Lower leg skin (tissue), 4 donors: ENCODE measurements around the gene MACF1. TPM values are rescaled to one million over a fixed set of nuclear protein-coding genes. Genes with fewer than 3 reads are reported as not detected.
"Not testable (repeated sequence)": the region's sequence is repeated elsewhere in the genome, so short reads cannot be mapped to it uniquely, and the experiment has no call there.

Source experiments
- DNase-seq, 2 donors: peaks; one replicate each; pipeline ENCODE4 v3.0.0-alpha.2; 2019; ENCODE audit warnings: low spot score in 2 of 2
- H3K4me3 ChIP-seq: fragments of 200-600 bp; sonication (generic); 2 replicates; pipeline ENCODE4 v1.5.1; 2017; ENCODE audit warnings: mild to moderate bottlenecking, low read depth; ENCODE audit not compliant: poor library complexity, severe bottlenecking
- POLR2A ChIP-seq, 2 donors: fragments of 450-650 bp; IDR thresholded peaks; one replicate each; pipeline ENCODE4 v1.6.1; 2016 to 2017; ENCODE audit warnings: antibody characterized with exemption in 2 of 2, mild to moderate bottlenecking in 1 of 2, moderate library complexity in 1 of 2
- whole genome bisulfite sequencing, 2 donors: methylation state at CpG; one replicate each; pipeline ENCODE4 v1.1.5; 2018; 5-methylcytosine and 5-hydroxymethylcytosine counted together
- intact Hi-C: fragments of 100-400 bp; cut with DNase I; formaldehyde crosslinking; loops from one replicate; pipeline ENCODE4 v1.15.0; 2023; ENCODE audit warnings: low total_unique reads
- total RNA-seq, 4 donors: library from RNA; depleted of rRNA; stranded (reverse); fragments of >200 nt; gene quantifications; one replicate each; pipeline ENCODE4 v1.1.0, GENCODE V29; 2016
- TF ChIP-seq, protein P1 (sequence below), 3 donors: fragments of 450-650 bp; IDR thresholded peaks; one replicate each; pipeline ENCODE4 v1.5.1; 2016; ENCODE audit warnings: antibody characterized with exemption in 3 of 3, mild to moderate bottlenecking in 3 of 3, moderate library complexity in 2 of 3

Gene MACF1
- total RNA-seq, 4 donors from 2014 or later: 427 to 686 (median 463) TPM

GRCh38 chr1:39441797-39442196 is 237.3 kb downstream of the MACF1 start:
- no peak for DNase-seq
- intact Hi-C loops: loop anchor here (10.0 kb wide), 1 partner anchor 87 kb away; no protein-coding TSS in a partner anchor
- TF ChIP-seq, protein P1, sequence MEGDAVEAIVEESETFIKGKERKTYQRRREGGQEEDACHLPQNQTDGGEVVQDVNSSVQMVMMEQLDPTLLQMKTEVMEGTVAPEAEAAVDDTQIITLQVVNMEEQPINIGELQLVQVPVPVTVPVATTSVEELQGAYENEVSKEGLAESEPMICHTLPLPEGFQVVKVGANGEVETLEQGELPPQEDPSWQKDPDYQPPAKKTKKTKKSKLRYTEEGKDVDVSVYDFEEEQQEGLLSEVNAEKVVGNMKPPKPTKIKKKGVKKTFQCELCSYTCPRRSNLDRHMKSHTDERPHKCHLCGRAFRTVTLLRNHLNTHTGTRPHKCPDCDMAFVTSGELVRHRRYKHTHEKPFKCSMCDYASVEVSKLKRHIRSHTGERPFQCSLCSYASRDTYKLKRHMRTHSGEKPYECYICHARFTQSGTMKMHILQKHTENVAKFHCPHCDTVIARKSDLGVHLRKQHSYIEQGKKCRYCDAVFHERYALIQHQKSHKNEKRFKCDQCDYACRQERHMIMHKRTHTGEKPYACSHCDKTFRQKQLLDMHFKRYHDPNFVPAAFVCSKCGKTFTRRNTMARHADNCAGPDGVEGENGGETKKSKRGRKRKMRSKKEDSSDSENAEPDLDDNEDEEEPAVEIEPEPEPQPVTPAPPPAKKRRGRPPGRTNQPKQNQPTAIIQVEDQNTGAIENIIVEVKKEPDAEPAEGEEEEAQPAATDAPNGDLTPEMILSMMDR (IDR thresholded peaks at IDR 0.05): no peak
- no peak for TF ChIP-seq POLR2A (IDR thresholded peaks at IDR 0.05)
- no peak overlapping the region for H3K4me3 ChIP-seq

DNA sequence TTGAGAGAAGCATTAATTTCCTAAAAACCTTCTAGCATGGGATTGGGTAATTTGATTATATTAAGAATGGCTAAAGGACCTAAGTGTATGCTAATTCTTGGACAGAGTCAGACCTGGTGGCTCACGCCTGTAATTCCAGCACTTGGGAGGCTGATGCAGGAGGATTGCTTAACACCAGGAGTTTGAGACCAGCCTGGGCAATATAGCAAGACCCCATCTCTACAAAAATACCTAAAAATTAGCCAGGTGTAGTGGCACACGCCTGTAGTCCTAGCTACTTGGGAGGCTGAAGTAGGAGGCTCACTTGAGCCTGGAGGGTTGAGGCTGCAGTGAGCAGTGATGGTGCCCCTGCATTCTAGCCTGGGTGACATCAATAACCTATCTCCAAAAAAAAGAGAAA is 241.1 kb downstream of the MACF1 start:
- H3K4me3 ChIP-seq: no peak overlapping the region
- no peak for TF ChIP-seq POLR2A (IDR thresholded peaks at IDR 0.05)
- TF ChIP-seq, protein P1 (IDR thresholded peaks at IDR 0.05): no peak
- no peak for DNase-seq
- 92 to 100% methylated on average over 2 of the region's 2 CpGs for WGBS, 2 donors
- intact Hi-C loops: loop anchor here (10.0 kb wide), 1 partner anchor 91 kb away; no protein-coding TSS in a partner anchor

- WGBS, 2 donors: 83 to 85% methylated on average over 5 of the region's 5 CpGs
- TF ChIP-seq POLR2A (IDR thresholded peaks at IDR 0.05): no peak
- no peak overlapping the region for H3K4me3 ChIP-seq
- no peak for DNase-seq
- intact Hi-C loops: loop anchor here (10.0 kb wide), 1 partner anchor 92 kb away; no protein-coding TSS in a partner anchor
These were observed 242.6 kb downstream of the MACF1 start for GRCh38 chr1:39446986-39447567.

- H3K4me3 ChIP-seq, intact Hi-C loops, DNase-seq: not testable (repeated sequence)
- 95 to 97% methylated on average over 4 of the region's 4 CpGs for WGBS, 2 donors
These were observed 245.5 kb downstream of the MACF1 start for GRCh38 chr1:39450041-39450440.

- TF ChIP-seq, protein P1 (IDR thresholded peaks at IDR 0.05): no peak
- no peak for TF ChIP-seq POLR2A (IDR thresholded peaks at IDR 0.05)
- intact Hi-C loops: no loop called here
- whole genome bisulfite sequencing, 2 donors: 85 to 87% methylated on average over 10 of the region's 10 CpGs
- no peak for DNase-seq
- no peak overlapping the region for H3K4me3 ChIP-seq
These were observed 246.6 kb downstream of the MACF1 start for GRCh38 chr1:39450956-39451606.

DNA sequence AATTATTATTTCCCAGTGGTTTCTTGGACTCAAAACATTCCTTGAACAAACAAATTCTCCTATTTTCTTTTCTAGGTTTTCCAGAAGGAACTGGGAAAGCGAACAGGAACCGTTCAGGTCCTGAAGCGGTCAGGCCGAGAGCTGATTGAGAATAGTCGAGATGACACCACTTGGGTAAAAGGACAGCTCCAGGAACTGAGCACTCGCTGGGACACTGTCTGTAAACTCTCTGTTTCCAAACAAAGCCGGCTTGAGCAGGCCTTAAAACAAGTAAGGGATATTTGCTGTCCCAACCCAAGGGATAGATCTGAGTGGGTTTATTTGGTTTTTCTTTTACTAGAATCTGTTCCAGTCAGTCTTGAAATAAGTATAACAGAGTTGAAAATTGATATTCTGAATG is 247.6 kb downstream of the MACF1 start:
- intact Hi-C loops: no loop called here
- H3K4me3 ChIP-seq: no peak overlapping the region
- 93 to 97% methylated on average over 7 of the region's 7 CpGs for WGBS, 2 donors
- DNase-seq: no peak
- TF ChIP-seq, protein P1 (IDR thresholded peaks at IDR 0.05): no peak
- no peak for TF ChIP-seq POLR2A (IDR thresholded peaks at IDR 0.05)

DNA sequence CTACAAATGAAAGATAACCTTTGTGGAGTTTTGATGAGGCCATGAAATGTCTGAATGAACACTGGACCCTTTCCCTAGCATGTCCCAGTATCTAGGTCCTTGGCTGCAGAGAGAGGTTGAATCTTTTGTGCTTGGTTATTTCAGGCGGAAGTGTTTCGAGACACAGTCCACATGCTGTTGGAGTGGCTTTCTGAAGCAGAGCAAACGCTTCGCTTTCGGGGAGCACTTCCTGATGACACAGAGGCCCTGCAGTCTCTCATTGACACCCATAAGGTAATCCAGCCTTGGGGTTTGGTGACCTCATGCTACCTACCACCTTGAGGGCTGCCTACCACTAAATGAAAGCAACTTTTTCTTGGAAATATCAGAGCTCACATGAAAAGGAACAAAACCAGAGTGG is 248.0 kb downstream of the MACF1 start:
- no peak for DNase-seq
- intact Hi-C loops: no loop called here
- TF ChIP-seq, protein P1 (IDR thresholded peaks at IDR 0.05): no peak
- no peak for TF ChIP-seq POLR2A (IDR thresholded peaks at IDR 0.05)
- WGBS, 2 donors: 93 to 96% methylated on average over 5 of the region's 5 CpGs
- H3K4me3 ChIP-seq: no peak overlapping the region
